HepG2 (cell line): ENCODE results near the gene USH2A. TPM values are rescaled to one million over a fixed set of nuclear protein-coding genes. Genes with fewer than 3 reads are reported as not detected.

Experiments used
- ATAC-seq: fragments of 200-7000 bp; cut with Tn5 transposase; 3 replicates; pipeline ENCODE4 v1.9.1; 2020; ENCODE audit warnings: mild to moderate bottlenecking, moderate library complexity
- BruUV-seq: library from RNA; stranded (reverse); fragments of 400-500 nt; replicated peaks from 2 replicates; lab custom pipeline; 2021; lab: Mats Ljungman, UMichigan
- CTCF ChIA-PET: fragments of 300-600 bp; formaldehyde crosslinking; extraction: SDS; loops from one replicate; lab custom pipeline; 2021; ENCODE audit warnings: low total read pairs, inconsistent platforms, low intra/inter-chr PET ratio; lab: Yijun Ruan, JAX
- POLR2A ChIA-PET: fragments of 350-600 bp; sonication (Branson Sonifier 250); formaldehyde crosslinking; loops from one replicate; lab custom pipeline; 2020; ENCODE audit warnings: antibody characterized with exemption, inconsistent platforms; lab: Yijun Ruan, JAX
- DNase-seq: peaks from one replicate; pipeline ENCODE4 v3.0.0-alpha.2; 2015; ENCODE audit warnings: low spot score
- FAIRE-seq: peaks from 3 replicates; lab custom pipeline; 2011; peaks lifted over from hg19 to GRCh38; lab: Jason Lieb, UNC
- H2AFZ ChIP-seq: one replicate; pipeline ENCODE4 v1.6.1; 2011; ENCODE audit warnings: low read length, inconsistent platforms
- H3K27ac ChIP-seq: fragments of 300-600 bp; 3 replicates; pipeline ENCODE4 v1.8.0; 2011; ENCODE audit warnings: mixed run types, mild to moderate bottlenecking, mixed read lengths, low read length, inconsistent platforms; ENCODE audit not compliant: insufficient read depth; ENCODE audit errors: extremely low read length
- H3K27me3 ChIP-seq, 2 experiments: fragments of 200-600 bp in 1 of 2; 2 replicates in 1 of 2; 3 replicates in 1 of 2; pipeline versions ENCODE4 v1.6.0 to v1.8.0; 2011; ENCODE audit warnings: low read length in 2 of 2, mild to moderate bottlenecking in 2 of 2, moderate library complexity in 2 of 2, inconsistent platforms in 1 of 2; ENCODE audit not compliant: insufficient read depth in 2 of 2, control insufficient read depth in 1 of 2
- H3K36me3 ChIP-seq, 2 experiments: fragments of 200-600 bp in 1 of 2; replicated peaks in 1 of 2; 2 replicates in 1 of 2; 3 replicates in 1 of 2; pipeline versions ENCODE4 v1.5.1 to v1.8.0; 2011; ENCODE audit warnings: low read length in 2 of 2, inconsistent platforms in 1 of 2; ENCODE audit not compliant: insufficient read depth in 2 of 2, control insufficient read depth in 1 of 2
- H3K4me1 ChIP-seq: 2 replicates; pipeline ENCODE4 v1.5.1; 2012; ENCODE audit warnings: low read length, inconsistent platforms; ENCODE audit not compliant: insufficient read depth
- H3K4me2 ChIP-seq: 2 replicates; pipeline ENCODE4 v1.6.0; 2011; ENCODE audit warnings: low read depth, low read length, inconsistent platforms
- H3K4me3 ChIP-seq, 3 experiments: fragments of 200-600 bp in 1 of 3; sonication (generic), shearing (Covaris generic) in 1 of 3; replicated peaks in 1 of 3; 2 replicates each; pipeline ENCODE4 v1.5.1; 2011 to 2016; ENCODE audit warnings: low read length in 3 of 3, inconsistent platforms in 2 of 3, low read depth in 2 of 3, mild to moderate bottlenecking in 2 of 3, control low read depth in 1 of 3, mixed read lengths in 1 of 3; ENCODE audit not compliant: insufficient read depth in 1 of 3
- H3K79me2 ChIP-seq: one replicate; pipeline ENCODE4 v1.6.1; 2011; ENCODE audit warnings: low read length, inconsistent platforms; ENCODE audit not compliant: insufficient read depth
- H3K9ac ChIP-seq: 2 replicates; pipeline ENCODE4 v1.6.0; 2011; ENCODE audit warnings: mild to moderate bottlenecking, low read depth, low read length, inconsistent platforms; ENCODE audit not compliant: insufficient read depth
- H3K9me3 ChIP-seq: 2 replicates; pipeline ENCODE4 v1.5.1; 2012; ENCODE audit warnings: mild to moderate bottlenecking, low read length
- H4K20me1 ChIP-seq: 2 replicates; pipeline ENCODE4 v1.6.0; 2011; ENCODE audit warnings: inconsistent platforms, mild to moderate bottlenecking, low read length, moderate library complexity; ENCODE audit not compliant: insufficient read depth
- ATF5 ChIP-seq: sonication (generic); formaldehyde crosslinking; IDR thresholded peaks from 2 replicates; pipeline ENCODE4 v1.4.0; 2020; ENCODE audit warnings: mild to moderate bottlenecking, low read depth, missing genetic modification reagents
- CHCHD3 ChIP-seq: sonication (generic); formaldehyde crosslinking; IDR thresholded peaks from 2 replicates; pipeline ENCODE4 v1.8.0; 2022; ENCODE audit warnings: mild to moderate bottlenecking, missing genetic modification reagents, moderate library complexity
- HHEX ChIP-seq: IDR thresholded peaks from 2 replicates; pipeline ENCODE4 v1.6.1; 2016; ENCODE audit warnings: control low read depth
- KAT7 ChIP-seq: IDR thresholded peaks from 2 replicates; pipeline ENCODE4 v1.6.1; 2018; ENCODE audit warnings: borderline replicate concordance, missing compliant biosample characterization
- MEIS1 ChIP-seq: sonication (generic); formaldehyde crosslinking; IDR thresholded peaks from 2 replicates; pipeline ENCODE4 v1.9.0; 2021; ENCODE audit warnings: mild to moderate bottlenecking, missing genetic modification reagents, moderate library complexity, borderline replicate concordance
- NFYC ChIP-seq: IDR thresholded peaks from 2 replicates; pipeline ENCODE4 v1.6.1; 2016; ENCODE audit warnings: missing genetic modification reagents, missing compliant biosample characterization
- PITX1 ChIP-seq: sonication (generic); formaldehyde crosslinking; IDR thresholded peaks from 2 replicates; pipeline ENCODE4 v1.5.1; 2020; ENCODE audit warnings: mild to moderate bottlenecking, missing genetic modification reagents
- SAP130 ChIP-seq: IDR thresholded peaks from 2 replicates; pipeline ENCODE4 v1.6.1; 2016; ENCODE audit warnings: low read depth
- ZBTB8A ChIP-seq: sonication (generic); formaldehyde crosslinking; IDR thresholded peaks from 2 replicates; pipeline ENCODE4 v1.4.0; 2020; ENCODE audit warnings: mild to moderate bottlenecking, low read depth, missing genetic modification reagents, borderline replicate concordance
- ZFP1 ChIP-seq: IDR thresholded peaks from 2 replicates; pipeline ENCODE4 v1.6.1; 2016
- ZNF879 ChIP-seq: sonication (generic); formaldehyde crosslinking; IDR thresholded peaks from 2 replicates; pipeline ENCODE4 v1.8.1; 2023; ENCODE audit warnings: missing genetic modification reagents
- ZNF891 ChIP-seq: sonication (generic); formaldehyde crosslinking; IDR thresholded peaks from 2 replicates; pipeline ENCODE4 v1.5.0; 2020; ENCODE audit warnings: mild to moderate bottlenecking, missing genetic modification reagents
- WGBS: methylation state at CpG from one replicate; pipeline ENCODE4 v1.1.6; 2017; ENCODE audit warnings: low lambda C conversion rate; 5-methylcytosine and 5-hydroxymethylcytosine counted together
- in situ Hi-C: cut with HindIII; loops from 2 replicates; pipeline ENCODE4 v1.10.0; 2017; ENCODE audit warnings: low pct_unique_long_range_greater_than_20kb; ENCODE audit not compliant: extremely low pct_ligation_motif_present
- intact Hi-C: fragments of 100-400 bp; cut with micrococcal nuclease; formaldehyde crosslinking; loops from one replicate; pipeline ENCODE4 v1.10.0; 2022; ENCODE audit not compliant: unreplicated experiment
- polyA plus RNA-seq, 8 experiments: library from polyadenylated mRNA; depleted of rRNA in 3 of 8; stranded (reverse) in 7 of 8; unstranded in 1 of 8; fragments of >200 nt; fragmentation: Illumina TruSeq in 4 of 8; extraction: Trizol in 4 of 8; gene quantifications; 2 replicates each; pipeline versions ENCODE4 v1.2.1 to v1.2.3, GENCODE V29; 2011 to 2016; ENCODE audit warnings: low read depth in 4 of 8, missing spikeins in 1 of 8, mixed read lengths in 1 of 8; ENCODE audit not compliant: insufficient read depth in 1 of 8
- total RNA-seq, 5 experiments: library from RNA; depleted of rRNA; stranded (reverse); fragments of >200 nt; fragmentation: Illumina TruSeq; extraction: Trizol; gene quantifications; 2 replicates each; pipeline ENCODE4 v1.2.3, GENCODE V29; 2016; ENCODE audit warnings: low read depth in 1 of 5
- TF ChIP-seq, protein P1 (sequence below): sonication (generic); formaldehyde crosslinking; IDR thresholded peaks from 2 replicates; pipeline ENCODE4 v1.5.1; 2020; ENCODE audit warnings: mild to moderate bottlenecking, missing genetic modification reagents, moderate library complexity
- TF ChIP-seq, protein P2 (sequence below): sonication (generic); formaldehyde crosslinking; IDR thresholded peaks from 2 replicates; pipeline ENCODE4 v1.4.0; 2020; ENCODE audit warnings: missing genetic modification reagents

The USH2A gene
- total and polyA plus RNA-seq, 2 of the 13 experiments (the other 11 are each of a cell fraction or from before 2014, with no cell fraction given) = 0.02 TPM; not detected in 1

GRCh38 chr1:216285052-216285451, 138.2 kb downstream of the USH2A start (continued):
- TF ChIP-seq, protein P1, sequence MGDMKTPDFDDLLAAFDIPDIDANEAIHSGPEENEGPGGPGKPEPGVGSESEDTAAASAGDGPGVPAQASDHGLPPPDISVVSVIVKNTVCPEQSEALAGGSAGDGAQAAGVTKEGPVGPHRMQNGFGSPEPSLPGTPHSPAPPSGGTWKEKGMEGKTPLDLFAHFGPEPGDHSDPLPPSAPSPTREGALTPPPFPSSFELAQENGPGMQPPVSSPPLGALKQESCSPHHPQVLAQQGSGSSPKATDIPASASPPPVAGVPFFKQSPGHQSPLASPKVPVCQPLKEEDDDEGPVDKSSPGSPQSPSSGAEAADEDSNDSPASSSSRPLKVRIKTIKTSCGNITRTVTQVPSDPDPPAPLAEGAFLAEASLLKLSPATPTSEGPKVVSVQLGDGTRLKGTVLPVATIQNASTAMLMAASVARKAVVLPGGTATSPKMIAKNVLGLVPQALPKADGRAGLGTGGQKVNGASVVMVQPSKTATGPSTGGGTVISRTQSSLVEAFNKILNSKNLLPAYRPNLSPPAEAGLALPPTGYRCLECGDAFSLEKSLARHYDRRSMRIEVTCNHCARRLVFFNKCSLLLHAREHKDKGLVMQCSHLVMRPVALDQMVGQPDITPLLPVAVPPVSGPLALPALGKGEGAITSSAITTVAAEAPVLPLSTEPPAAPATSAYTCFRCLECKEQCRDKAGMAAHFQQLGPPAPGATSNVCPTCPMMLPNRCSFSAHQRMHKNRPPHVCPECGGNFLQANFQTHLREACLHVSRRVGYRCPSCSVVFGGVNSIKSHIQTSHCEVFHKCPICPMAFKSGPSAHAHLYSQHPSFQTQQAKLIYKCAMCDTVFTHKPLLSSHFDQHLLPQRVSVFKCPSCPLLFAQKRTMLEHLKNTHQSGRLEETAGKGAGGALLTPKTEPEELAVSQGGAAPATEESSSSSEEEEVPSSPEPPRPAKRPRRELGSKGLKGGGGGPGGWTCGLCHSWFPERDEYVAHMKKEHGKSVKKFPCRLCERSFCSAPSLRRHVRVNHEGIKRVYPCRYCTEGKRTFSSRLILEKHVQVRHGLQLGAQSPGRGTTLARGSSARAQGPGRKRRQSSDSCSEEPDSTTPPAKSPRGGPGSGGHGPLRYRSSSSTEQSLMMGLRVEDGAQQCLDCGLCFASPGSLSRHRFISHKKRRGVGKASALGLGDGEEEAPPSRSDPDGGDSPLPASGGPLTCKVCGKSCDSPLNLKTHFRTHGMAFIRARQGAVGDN (CRISPR knock-in tag) = no peak
- TF ChIP-seq ZNF879 (CRISPR knock-in tag) = no peak
- TF ChIP-seq, all 625 proteins: peak for 0

GRCh38 chr1:216281757-216282156, 141.5 kb downstream of the USH2A start:
- peaks cover 22% of the 10 kb centered on the region for H3K9me3 ChIP-seq
- H3K36me3 ChIP-seq = no peaks in the 10 kb centered on the region
- ATAC-seq (no peak), FAIRE-seq (no peak), DNase-seq (no peak)
- in situ Hi-C loops (no loop called here), intact Hi-C loops (no loop called here)
- H3K4me2 ChIP-seq = no peak overlapping the region
- CTCF ChIA-PET = no interaction called here
- no peak overlapping the region for H3K9ac ChIP-seq
- no peak overlapping the region for H3K27ac ChIP-seq
- H3K4me3 ChIP-seq = no peak overlapping the region
- H4K20me1 ChIP-seq = no peaks in the 10 kb centered on the region
- no peak overlapping the region for H2AFZ ChIP-seq
- H3K4me1 ChIP-seq = no peaks in the 10 kb centered on the region
- H3K79me2 ChIP-seq = no peaks in the 10 kb centered on the region
- BruUV-seq = no TSS peak
- POLR2A ChIA-PET = no interaction called here
- WGBS = 1% methylated on average over 2 of the region's 2 CpGs
- H3K27me3 ChIP-seq = no peaks in the 10 kb centered on the region
- TF ChIP-seq CHCHD3 (CRISPR knock-in tag) (no peak), ZBTB8A (CRISPR knock-in tag) (no peak), NFYC (CRISPR knock-in tag) (no peak), ZFP1 (CRISPR knock-in tag) (no peak), ATF5 (CRISPR knock-in tag) (no peak), KAT7 (CRISPR knock-in tag) (no peak), SAP130 (CRISPR knock-in tag) (no peak), ZNF891 (CRISPR knock-in tag) (no peak), MEIS1 (CRISPR knock-in tag) (no peak), HHEX (CRISPR knock-in tag) (no peak), PITX1 (CRISPR knock-in tag) (no peak)
- TF ChIP-seq, protein P2, sequence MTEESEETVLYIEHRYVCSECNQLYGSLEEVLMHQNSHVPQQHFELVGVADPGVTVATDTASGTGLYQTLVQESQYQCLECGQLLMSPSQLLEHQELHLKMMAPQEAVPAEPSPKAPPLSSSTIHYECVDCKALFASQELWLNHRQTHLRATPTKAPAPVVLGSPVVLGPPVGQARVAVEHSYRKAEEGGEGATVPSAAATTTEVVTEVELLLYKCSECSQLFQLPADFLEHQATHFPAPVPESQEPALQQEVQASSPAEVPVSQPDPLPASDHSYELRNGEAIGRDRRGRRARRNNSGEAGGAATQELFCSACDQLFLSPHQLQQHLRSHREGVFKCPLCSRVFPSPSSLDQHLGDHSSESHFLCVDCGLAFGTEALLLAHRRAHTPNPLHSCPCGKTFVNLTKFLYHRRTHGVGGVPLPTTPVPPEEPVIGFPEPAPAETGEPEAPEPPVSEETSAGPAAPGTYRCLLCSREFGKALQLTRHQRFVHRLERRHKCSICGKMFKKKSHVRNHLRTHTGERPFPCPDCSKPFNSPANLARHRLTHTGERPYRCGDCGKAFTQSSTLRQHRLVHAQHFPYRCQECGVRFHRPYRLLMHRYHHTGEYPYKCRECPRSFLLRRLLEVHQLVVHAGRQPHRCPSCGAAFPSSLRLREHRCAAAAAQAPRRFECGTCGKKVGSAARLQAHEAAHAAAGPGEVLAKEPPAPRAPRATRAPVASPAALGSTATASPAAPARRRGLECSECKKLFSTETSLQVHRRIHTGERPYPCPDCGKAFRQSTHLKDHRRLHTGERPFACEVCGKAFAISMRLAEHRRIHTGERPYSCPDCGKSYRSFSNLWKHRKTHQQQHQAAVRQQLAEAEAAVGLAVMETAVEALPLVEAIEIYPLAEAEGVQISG = no peak
